ENCODE measurements around the gene HNRNPR. TPM values are rescaled to one million over a fixed set of nuclear protein-coding genes. Genes with fewer than 3 reads are reported as not detected.
A peak's percentile ranks its signal among the peaks of the same experiment; 100 is the strongest.

Gene HNRNPR
- total RNA-seq, 1 donor from 2014 or later, result 146 TPM

- peaks cover 20% of the 10 kb centered on the region for H3K27me3 Mint-ChIP-seq (ENCODE audit: unreplicated experiment)
- H3K27ac Mint-ChIP-seq (ENCODE audit: unreplicated experiment), result peak overlapping the region; percentile 97
- peaks cover 36% of the 10 kb centered on the region for H3K36me3 Mint-ChIP-seq (ENCODE audit: low read depth, unreplicated experiment)
- H3K4me3 Mint-ChIP-seq (ENCODE audit: unreplicated experiment), result peak overlapping the region; percentile 96
- peak; percentile 85 for DNase-seq (ENCODE audit: low spot score)
- TF ChIP-seq CTCF (IDR thresholded peaks at IDR 0.05; ENCODE audit: unreplicated experiment), result no peak
- H3K9me3 Mint-ChIP-seq (ENCODE audit: unreplicated experiment), result peaks cover 14% of the 10 kb centered on the region
- H3K4me1 Mint-ChIP-seq (ENCODE audit: unreplicated experiment), result peaks cover 39% of the 10 kb centered on the region
Observed at GRCh38 chr1:23368562-23369334, 24.7 kb upstream of the HNRNPR start.

- Mint-ChIP-seq H3K9me3 (ENCODE audit: unreplicated experiment) (peaks cover 21% of the 10 kb centered on the region), H3K27me3 (ENCODE audit: unreplicated experiment) (peaks cover 20% of the 10 kb centered on the region), H3K4me3 (ENCODE audit: unreplicated experiment) (peak overlapping the region; percentile 96), H3K4me1 (ENCODE audit: unreplicated experiment) (peaks cover 31% of the 10 kb centered on the region), H3K36me3 (ENCODE audit: low read depth, unreplicated experiment) (peaks cover 42% of the 10 kb centered on the region), H3K27ac (ENCODE audit: unreplicated experiment) (peak overlapping the region; percentile 85)
- TF ChIP-seq CTCF (IDR thresholded peaks at IDR 0.05; ENCODE audit: unreplicated experiment), result no peak
- peak; percentile 95 for DNase-seq (ENCODE audit: low spot score)
Observed at GRCh38 chr1:23367791-23368561, 23.9 kb upstream of the HNRNPR start.

- Mint-ChIP-seq H3K36me3 (ENCODE audit: low read depth, unreplicated experiment) (peaks cover 48% of the 10 kb centered on the region), H3K4me3 (ENCODE audit: unreplicated experiment) (peak overlapping the region; percentile 89), H3K4me1 (ENCODE audit: unreplicated experiment) (peaks cover 29% of the 10 kb centered on the region), H3K27ac (ENCODE audit: unreplicated experiment) (peak overlapping the region; percentile 48), H3K27me3 (ENCODE audit: unreplicated experiment) (peaks cover 20% of the 10 kb centered on the region), H3K9me3 (ENCODE audit: unreplicated experiment) (peaks cover 27% of the 10 kb centered on the region)
- TF ChIP-seq CTCF (IDR thresholded peaks at IDR 0.05; ENCODE audit: unreplicated experiment), result no peak
- DNase-seq (ENCODE audit: low spot score), result no peak
Observed at GRCh38 chr1:23367451-23367790, 23.3 kb upstream of the HNRNPR start.

- H3K4me1 Mint-ChIP-seq (ENCODE audit: unreplicated experiment), result peaks cover 21% of the 10 kb centered on the region
- no peak for TF ChIP-seq CTCF (IDR thresholded peaks at IDR 0.05; ENCODE audit: unreplicated experiment)
- H3K4me3 Mint-ChIP-seq (ENCODE audit: unreplicated experiment), result peak overlapping the region; percentile 89
- H3K27ac Mint-ChIP-seq (ENCODE audit: unreplicated experiment), result no peak overlapping the region
- peaks cover 35% of the 10 kb centered on the region for H3K9me3 Mint-ChIP-seq (ENCODE audit: unreplicated experiment)
- H3K36me3 Mint-ChIP-seq (ENCODE audit: low read depth, unreplicated experiment), result peaks cover 56% of the 10 kb centered on the region
- H3K27me3 Mint-ChIP-seq (ENCODE audit: unreplicated experiment), result peaks cover 19% of the 10 kb centered on the region
- DNase-seq (ENCODE audit: low spot score), result no peak
Observed at GRCh38 chr1:23366598-23366997, 22.5 kb upstream of the HNRNPR start.

GRCh38 chr1:23366146-23366545 lies 22.1 kb upstream of the HNRNPR start:
- DNase-seq (ENCODE audit: low spot score), result no peak
- Mint-ChIP-seq H3K27ac (ENCODE audit: unreplicated experiment) (no peak overlapping the region), H3K27me3 (ENCODE audit: unreplicated experiment) (peaks cover 19% of the 10 kb centered on the region), H3K9me3 (ENCODE audit: unreplicated experiment) (peaks cover 40% of the 10 kb centered on the region), H3K4me1 (ENCODE audit: unreplicated experiment) (peaks cover 19% of the 10 kb centered on the region), H3K36me3 (ENCODE audit: low read depth, unreplicated experiment) (peaks cover 61% of the 10 kb centered on the region), H3K4me3 (ENCODE audit: unreplicated experiment) (peak overlapping the region; percentile 75)
- TF ChIP-seq CTCF (IDR thresholded peaks at IDR 0.05; ENCODE audit: unreplicated experiment), result no peak

Measured in endothelial cell (in vitro differentiated cells).